AG09309 (cell line): ENCODE results near the gene ADAP1.
"Not testable (repeated sequence)": the region's sequence is repeated elsewhere in the genome, so short reads cannot be mapped to it uniquely, and the experiment has no call there.

Experiments used
- DNase-seq: peaks from one replicate; pipeline ENCODE4 v3.0.0-alpha.2; 2010; ENCODE audit warnings: low read depth
- H3K4me3 ChIP-seq: 2 replicates; pipeline ENCODE4 v1.5.1; 2011; ENCODE audit warnings: mild to moderate bottlenecking, low read depth, low read length, moderate library complexity; ENCODE audit not compliant: control insufficient read depth
- CTCF ChIP-seq: IDR thresholded peaks from 2 replicates; pipeline ENCODE4 v1.5.1; 2011; ENCODE audit warnings: mild to moderate bottlenecking, low read depth, low read length, inconsistent platforms; ENCODE audit not compliant: insufficient read depth, control insufficient read depth; ENCODE audit errors: missing control alignments

The ADAP1 gene

GRCh38 chr7:960269-960871 lies 5.9 kb upstream of the ADAP1 start:
- no peak for DNase-seq
- no peak overlapping the region for H3K4me3 ChIP-seq
- TF ChIP-seq CTCF = no peak

GRCh38 chr7:959740-960139 lies 5.3 kb upstream of the ADAP1 start:
- not testable (repeated sequence) for DNase-seq, H3K4me3 ChIP-seq

GRCh38 chr7:959271-959670 lies 4.8 kb upstream of the ADAP1 start:
- no peak for DNase-seq
- no peak overlapping the region for H3K4me3 ChIP-seq
- no peak for TF ChIP-seq CTCF

DNA sequence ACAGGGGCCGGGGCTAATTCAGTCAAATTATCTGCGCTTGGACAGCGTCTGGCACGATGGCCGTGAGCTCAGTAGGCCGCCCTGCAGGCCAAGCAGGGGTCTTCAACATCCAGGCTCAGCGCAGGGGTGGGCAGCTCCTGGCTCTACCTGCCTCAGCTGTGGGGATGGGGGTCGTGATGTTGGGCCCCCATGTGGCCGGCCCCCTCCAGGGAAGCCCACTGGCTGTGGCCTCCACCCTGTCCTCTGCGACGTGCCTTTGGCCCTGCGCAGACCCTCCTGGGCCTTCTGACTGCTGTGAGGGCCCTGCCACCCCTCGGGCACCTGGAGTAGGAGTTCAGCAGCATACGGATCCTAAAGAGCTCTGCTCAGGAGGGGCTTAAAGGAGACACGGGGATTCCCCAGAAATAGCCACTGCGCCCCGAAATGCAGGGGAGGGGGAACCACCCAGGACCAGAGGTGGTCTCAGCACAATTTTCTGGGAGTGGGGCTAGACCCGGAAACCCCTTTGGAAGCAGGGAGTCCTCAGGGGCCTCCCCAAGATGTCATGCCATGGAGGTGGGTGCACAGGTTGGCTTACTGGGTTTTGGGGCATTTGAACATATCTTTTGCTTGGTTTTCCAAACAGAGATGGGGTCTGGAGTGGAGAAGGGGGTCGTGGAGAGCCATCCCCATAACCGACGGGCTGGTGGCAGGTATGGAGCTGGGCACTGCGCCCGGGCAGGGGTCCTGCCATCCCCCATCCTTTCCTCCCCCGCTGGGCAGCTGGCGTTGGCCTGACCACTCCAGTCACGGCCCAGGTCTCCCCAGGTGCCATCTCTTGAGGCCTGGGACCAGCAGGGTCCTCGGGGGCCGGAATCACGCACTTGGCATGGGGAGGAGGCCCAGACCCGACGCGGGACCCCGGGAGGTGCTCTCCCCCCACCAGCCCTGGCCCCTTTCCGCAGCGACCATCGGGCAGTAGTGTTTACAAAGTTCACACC lies 4.0 kb upstream of the ADAP1 start:
- no peak for DNase-seq
- no peak for TF ChIP-seq CTCF
- no peak overlapping the region for H3K4me3 ChIP-seq

DNA sequence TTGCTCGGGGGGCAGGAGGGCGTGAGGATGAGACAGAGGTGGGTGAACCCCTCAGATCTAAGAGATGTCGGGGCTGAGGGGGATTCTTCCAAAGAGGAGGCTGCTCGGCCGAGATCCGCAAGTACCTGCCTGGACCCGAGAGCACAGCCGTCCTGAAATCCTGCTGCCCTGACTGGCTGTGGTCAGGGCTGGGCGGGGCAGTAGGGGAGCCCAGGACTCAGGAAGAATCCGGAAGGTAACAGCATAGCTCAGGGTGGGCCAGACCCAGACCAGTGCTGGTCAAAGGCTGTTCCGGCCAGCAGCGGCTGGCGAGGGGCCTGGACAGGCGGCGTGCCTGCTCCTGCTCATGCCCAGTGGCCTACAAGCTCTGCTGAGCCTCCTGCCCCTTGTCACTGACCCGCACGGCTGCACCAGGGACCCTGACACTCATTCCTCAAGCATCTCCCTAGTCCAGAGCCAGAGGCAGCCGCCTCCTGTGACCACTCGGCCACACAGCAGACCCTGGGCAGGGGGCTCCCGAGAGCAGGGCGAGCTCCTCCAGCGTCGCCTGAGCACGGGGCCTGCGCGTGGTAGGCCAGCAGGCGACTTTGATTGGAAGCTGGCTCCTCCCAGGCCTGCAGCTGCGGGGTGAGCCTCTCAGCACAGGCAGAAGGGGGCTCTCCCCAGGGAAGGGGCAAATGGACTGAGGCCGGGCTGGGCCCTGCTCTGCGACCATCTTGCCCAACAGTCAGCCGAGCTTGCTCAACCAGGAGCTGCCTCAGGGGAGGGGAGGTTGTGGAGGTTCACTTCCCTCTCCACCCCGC lies 3.1 kb upstream of the ADAP1 start:
- no peak for DNase-seq
- H3K4me3 ChIP-seq = no peak overlapping the region
- TF ChIP-seq CTCF = no peak

DNA sequence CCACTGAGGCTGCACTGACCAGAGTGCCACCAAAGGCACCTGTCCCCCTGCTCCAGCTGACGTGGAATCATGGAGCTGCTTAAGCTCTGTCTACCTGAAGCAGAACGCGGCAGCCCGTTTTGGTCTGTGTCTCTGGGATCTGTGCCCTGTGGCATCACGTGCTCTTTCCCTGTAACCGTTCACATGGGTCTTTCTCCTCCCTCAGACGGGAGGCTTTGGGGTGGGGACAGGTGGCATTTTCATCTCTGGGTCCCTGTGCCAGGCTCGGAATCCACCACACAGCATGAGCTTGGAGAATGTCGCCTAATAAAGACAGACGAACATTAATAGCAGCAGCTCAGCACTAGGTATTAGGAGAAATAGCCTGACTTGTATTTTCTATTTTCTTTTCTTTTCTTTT lies 1.6 kb upstream of the ADAP1 start:
- H3K4me3 ChIP-seq = no peak overlapping the region
- DNase-seq = no peak
- TF ChIP-seq CTCF = no peak
